B cell (primary cell): ENCODE measurements around the gene SLC30A9. TPM values are rescaled to one million over a fixed set of nuclear protein-coding genes. Genes with fewer than 3 reads are reported as not detected.

Experiments
- ATAC-seq: fragments of 200-7000 bp; cut with Tn5 transposase; one replicate; pipeline ENCODE4 v1.10.0; 2021; ENCODE audit warnings: low read depth, mild to moderate bottlenecking, moderate number of reproducible peaks, moderate library complexity
- CTCF ChIA-PET: fragments of 350-600 bp; sonication (Branson Sonifier 250); formaldehyde crosslinking; loops from one replicate; lab custom pipeline; 2021; ENCODE audit warnings: antibody characterized with exemption, inconsistent platforms; lab: Charles Lee
- POLR2A ChIA-PET: fragments of 350-600 bp; sonication (Branson Sonifier 250); formaldehyde crosslinking; loops from one replicate; lab custom pipeline; 2021; ENCODE audit warnings: antibody characterized with exemption; lab: Charles Lee
- DNase-seq: peaks from one replicate; pipeline ENCODE4 v3.0.0; 2013
- H2AFZ ChIP-seq: 2 replicates; pipeline ENCODE4 v1.6.1; 2012; ENCODE audit warnings: mild to moderate bottlenecking, low read depth, low read length; ENCODE audit not compliant: insufficient read depth, poor library complexity, severe bottlenecking
- H3K27ac ChIP-seq, 2 donors: 1 replicate in 1 of 2; 2 replicates in 1 of 2; pipeline ENCODE4 v1.5.1; 2012 to 2013; ENCODE audit warnings: low read length in 2 of 2, mild to moderate bottlenecking in 2 of 2, moderate library complexity in 1 of 2
- H3K27me3 ChIP-seq, 4 experiments: fragments of 200-600 bp in 1 of 4; sonication (generic) in 1 of 4; replicated peaks in 1 of 4; 1 replicate in 2 of 4; 2 replicates in 2 of 4; pipeline versions ENCODE4 v1.6.1 to v1.7.0; 2013 to 2016; ENCODE audit warnings: low read length in 3 of 4, mild to moderate bottlenecking in 2 of 4, mixed read lengths in 1 of 4, moderate library complexity in 1 of 4; ENCODE audit not compliant: insufficient read depth in 4 of 4, control insufficient read depth in 3 of 4; ENCODE audit errors: control extremely low read depth in 1 of 4
- H3K36me3 ChIP-seq, 2 experiments: replicated peaks in 1 of 2; 1 replicate in 1 of 2; 2 replicates in 1 of 2; pipeline versions ENCODE4 v1.6.1 to v1.7.1; 2013; ENCODE audit warnings: low read length in 1 of 2; ENCODE audit not compliant: insufficient read depth in 2 of 2, control insufficient read depth in 1 of 2; ENCODE audit errors: control extremely low read depth in 1 of 2, extremely low read depth in 1 of 2
- H3K4me1 ChIP-seq, 2 donors: fragments of 200-600 bp in 1 of 2; sonication (generic) in 1 of 2; 1 replicate in 1 of 2; 2 replicates in 1 of 2; pipeline versions ENCODE4 v1.5.1 to v1.6.1; 2013 to 2017; ENCODE audit warnings: low read length in 2 of 2; ENCODE audit not compliant: control insufficient read depth in 2 of 2, insufficient read depth in 2 of 2
- H3K4me2 ChIP-seq: replicated peaks from 2 replicates; pipeline ENCODE3; 2012; ENCODE audit warnings: mild to moderate bottlenecking, low read depth, low read length; ENCODE audit not compliant: poor library complexity, severe bottlenecking
- H3K4me3 ChIP-seq, 5 experiments: fragments of 200-600 bp in 1 of 5; sonication (generic) in 1 of 5; 1 replicate in 3 of 5; 2 replicates in 2 of 5; pipeline versions ENCODE4 v1.5.1 to v1.7.0; 2011 to 2016; ENCODE audit warnings: low read length in 4 of 5, mild to moderate bottlenecking in 4 of 5, low read depth in 2 of 5, control low read depth in 1 of 5, moderate library complexity in 1 of 5; ENCODE audit not compliant: insufficient read depth in 1 of 5; ENCODE audit errors: control extremely low read depth in 1 of 5, extremely low read depth in 1 of 5
- H3K79me2 ChIP-seq: fragments of 200-600 bp; sonication (generic); one replicate; pipeline ENCODE4 v1.6.0; 2016; ENCODE audit warnings: low read length; ENCODE audit not compliant: control insufficient read depth, insufficient read depth
- H3K9ac ChIP-seq: fragments of 200-600 bp; sonication (generic); 2 replicates; pipeline ENCODE4 v1.6.1; 2017; ENCODE audit warnings: mild to moderate bottlenecking, low read length, moderate library complexity
- H3K9me3 ChIP-seq, 3 donors: one replicate each; pipeline versions ENCODE4 v1.6.1 to v1.7.1; 2013; ENCODE audit warnings: low read length in 2 of 3; ENCODE audit not compliant: control insufficient read depth in 2 of 3, insufficient read depth in 1 of 3; ENCODE audit errors: control extremely low read depth in 1 of 3
- H4K20me1 ChIP-seq: 2 replicates; pipeline ENCODE4 v1.6.0; 2012; ENCODE audit warnings: mild to moderate bottlenecking, low read length; ENCODE audit not compliant: insufficient read depth, control insufficient read depth, poor library complexity, severe bottlenecking
- H3K27ac Mint-ChIP-seq: one replicate; pipeline ENCODE4 v1.8.0; 2021; ENCODE audit warnings: mixed read lengths
- H3K27me3 Mint-ChIP-seq: one replicate; pipeline ENCODE4 v1.8.0; 2021; ENCODE audit warnings: mixed read lengths
- H3K4me1 Mint-ChIP-seq: one replicate; pipeline ENCODE4 v1.8.0; 2021; ENCODE audit warnings: mixed read lengths
- H3K4me3 Mint-ChIP-seq: one replicate; pipeline ENCODE4 v1.8.0; 2021; ENCODE audit warnings: mixed read lengths
- H3K9me3 Mint-ChIP-seq: one replicate; pipeline ENCODE4 v1.8.0; 2022; ENCODE audit warnings: mixed read lengths; ENCODE audit not compliant: insufficient read depth
- EZH2 ChIP-seq: IDR thresholded peaks from 2 replicates; pipeline ENCODE4 v1.6.1; 2012; ENCODE audit warnings: borderline replicate concordance, low read depth, mild to moderate bottlenecking, moderate library complexity, low read length; ENCODE audit not compliant: insufficient read depth, poor library complexity, severe bottlenecking
- WGBS: methylation state at CpG from one replicate; pipeline ENCODE4 v1.1.5; 2013; ENCODE audit warnings: missing lambda C conversion rate; ENCODE audit not compliant: insufficient coverage; 5-methylcytosine and 5-hydroxymethylcytosine counted together
- intact Hi-C: fragments of 100-400 bp; cut with micrococcal nuclease; formaldehyde crosslinking; loops from one replicate; pipeline ENCODE4 v1.10.0; 2022
- polyA plus RNA-seq: library from polyadenylated mRNA; depleted of rRNA; stranded (reverse); fragments of >200 nt; gene quantifications from 2 replicates; pipeline ENCODE4 v1.2.3, GENCODE V29; 2012
- total RNA-seq, 2 donors: library from RNA; stranded (reverse); fragments of 120-200 nt in 1 of 2; gene quantifications; 1 replicate in 1 of 2; 2 replicates in 1 of 2; pipeline versions ENCODE4 v1.2.3 to v1.2.4, GENCODE V29; 2013 to 2022
- TF ChIP-seq, protein P1 (sequence below): fragments of 200-600 bp; IDR thresholded peaks from one replicate; pipeline ENCODE4 v1.8.0; 2022; ENCODE audit warnings: antibody characterized with exemption, mild to moderate bottlenecking

Gene SLC30A9
- total and polyA plus RNA-seq, 2 donors (not counting 1 experiment from before 2014, with no cell fraction given): 9.9 to 37.0 TPM

DNA sequence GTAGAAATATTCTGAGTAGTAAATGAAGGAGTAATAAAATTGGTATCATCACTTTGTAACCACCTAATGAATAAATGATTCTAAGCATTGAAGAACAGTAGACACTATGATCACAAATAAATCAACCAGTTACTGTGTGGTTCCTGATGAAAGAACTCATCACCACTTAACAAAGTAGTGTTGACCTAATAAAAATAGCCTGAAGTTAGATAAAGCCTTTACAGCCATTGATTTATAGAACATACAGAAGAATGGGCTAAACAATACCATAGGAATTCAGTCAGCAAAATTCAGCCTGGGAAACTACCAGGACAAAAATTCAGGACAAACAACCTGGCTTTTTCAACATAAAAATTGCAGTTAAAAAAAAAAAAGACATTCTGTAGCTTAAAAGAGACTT, 9.0 kb downstream of the SLC30A9 start:
- Histone ChIP-seq H3K9me3 (no peaks in the 10 kb centered on the region), H2AFZ (no peak overlapping the region), H3K4me2 (no peak overlapping the region), H3K27ac (no peak overlapping the region), H3K79me2 (peaks cover 45% of the 10 kb centered on the region), H3K4me1 (no peaks in the 10 kb centered on the region), H3K36me3 (peaks cover 10 to 16% of the 10 kb centered on the region in 2 experiments), H3K9ac (no peak overlapping the region), H4K20me1 (peaks cover 18% of the 10 kb centered on the region), H3K4me3 (no peak overlapping the region), H3K27me3 (no peaks in the 10 kb centered on the region)
- ChIA-PET CTCF (no interaction called here), POLR2A (no interaction called here)
- no peak overlapping the region for H3K4me3 Mint-ChIP-seq
- no peak overlapping the region for H3K27ac Mint-ChIP-seq
- TF ChIP-seq, protein P1, sequence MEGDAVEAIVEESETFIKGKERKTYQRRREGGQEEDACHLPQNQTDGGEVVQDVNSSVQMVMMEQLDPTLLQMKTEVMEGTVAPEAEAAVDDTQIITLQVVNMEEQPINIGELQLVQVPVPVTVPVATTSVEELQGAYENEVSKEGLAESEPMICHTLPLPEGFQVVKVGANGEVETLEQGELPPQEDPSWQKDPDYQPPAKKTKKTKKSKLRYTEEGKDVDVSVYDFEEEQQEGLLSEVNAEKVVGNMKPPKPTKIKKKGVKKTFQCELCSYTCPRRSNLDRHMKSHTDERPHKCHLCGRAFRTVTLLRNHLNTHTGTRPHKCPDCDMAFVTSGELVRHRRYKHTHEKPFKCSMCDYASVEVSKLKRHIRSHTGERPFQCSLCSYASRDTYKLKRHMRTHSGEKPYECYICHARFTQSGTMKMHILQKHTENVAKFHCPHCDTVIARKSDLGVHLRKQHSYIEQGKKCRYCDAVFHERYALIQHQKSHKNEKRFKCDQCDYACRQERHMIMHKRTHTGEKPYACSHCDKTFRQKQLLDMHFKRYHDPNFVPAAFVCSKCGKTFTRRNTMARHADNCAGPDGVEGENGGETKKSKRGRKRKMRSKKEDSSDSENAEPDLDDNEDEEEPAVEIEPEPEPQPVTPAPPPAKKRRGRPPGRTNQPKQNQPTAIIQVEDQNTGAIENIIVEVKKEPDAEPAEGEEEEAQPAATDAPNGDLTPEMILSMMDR: no peak
- TF ChIP-seq EZH2: no peak
- no peaks in the 10 kb centered on the region for H3K9me3 Mint-ChIP-seq
- peaks cover 4% of the 10 kb centered on the region for H3K4me1 Mint-ChIP-seq
- intact Hi-C loops: no loop called here
- ATAC-seq (no peak), DNase-seq (no peak)
- no peaks in the 10 kb centered on the region for H3K27me3 Mint-ChIP-seq

- H3K9me3 Mint-ChIP-seq: no peaks in the 10 kb centered on the region
- H3K27me3 Mint-ChIP-seq: no peaks in the 10 kb centered on the region
- H3K27me3 ChIP-seq: no peaks in the 10 kb centered on the region
- H3K27ac Mint-ChIP-seq: no peak overlapping the region
- H2AFZ ChIP-seq: no peak overlapping the region
- H3K27ac ChIP-seq: no peak overlapping the region
- peaks cover under 1% of the 10 kb centered on the region for H3K4me1 Mint-ChIP-seq
- ChIA-PET CTCF (no interaction called here), POLR2A (no interaction called here)
- ATAC-seq: no peak
- H4K20me1 ChIP-seq: peaks cover 27% of the 10 kb centered on the region
- no peak overlapping the region for H3K4me2 ChIP-seq
- WGBS: 100% methylated on average over 3 of the region's 3 CpGs
- H3K79me2 ChIP-seq: peaks cover 45% of the 10 kb centered on the region
- H3K4me3 Mint-ChIP-seq: no peak overlapping the region
- peaks cover 9 to 40% of the 10 kb centered on the region in 2 experiments for H3K36me3 ChIP-seq
- TF ChIP-seq, protein P1: no peak
- no peak for TF ChIP-seq EZH2
- no peaks in the 10 kb centered on the region for H3K4me1 ChIP-seq
- DNase-seq: no peak
- no peak overlapping the region for H3K9ac ChIP-seq
- no peak overlapping the region for H3K4me3 ChIP-seq
- intact Hi-C loops: no loop called here
- no peaks in the 10 kb centered on the region for H3K9me3 ChIP-seq
These were observed 17.9 kb downstream of the SLC30A9 start for GRCh38 chr4:42008011-42008786.
